GM18868 (cell line): ENCODE measurements around the gene MTREX.

Experiments
- ATAC-seq: cut with Tn5 transposase; IDR thresholded peaks from one replicate; pipeline ENCODE4 v1.9.1; 2021; ENCODE audit warnings: mild to moderate bottlenecking, moderate library complexity; ENCODE audit not compliant: unreplicated experiment

Gene MTREX

GRCh38 chr5:55324006-55324405, 16.2 kb downstream of the MTREX start:
- ATAC-seq: no peak

- peak; percentile 75 for ATAC-seq
Observed at GRCh38 chr5:55324815-55325418, 17.1 kb downstream of the MTREX start.

- no peak for ATAC-seq
Observed at GRCh38 chr5:55325621-55326020, 17.8 kb downstream of the MTREX start.

GRCh38 chr5:55327281-55327680, 19.5 kb downstream of the MTREX start:
- ATAC-seq: no peak

- ATAC-seq: no peak
Observed at GRCh38 chr5:55331321-55331720, 23.5 kb downstream of the MTREX start.

- no peak for ATAC-seq
Observed at GRCh38 chr5:55333017-55333416, 25.2 kb downstream of the MTREX start.

GRCh38 chr5:55333811-55334210, 26.0 kb downstream of the MTREX start:
- no peak for ATAC-seq

- ATAC-seq: no peak
Observed at GRCh38 chr5:55338092-55338613, 30.4 kb downstream of the MTREX start.

- peak; percentile 82 for ATAC-seq
Observed at GRCh38 chr5:55338810-55339243, 31.0 kb downstream of the MTREX start.

- ATAC-seq: no peak
Observed at GRCh38 chr5:55343107-55343506, 35.3 kb downstream of the MTREX start.

GRCh38 chr5:55343609-55344008, 35.8 kb downstream of the MTREX start:
- no peak for ATAC-seq

- no peak for ATAC-seq
Observed at GRCh38 chr5:55344392-55344992, 36.7 kb downstream of the MTREX start.

- ATAC-seq: no peak
Observed at GRCh38 chr5:55345327-55345726, 37.5 kb downstream of the MTREX start.

- no peak for ATAC-seq
Observed at GRCh38 chr5:55347786-55348185, 40.0 kb downstream of the MTREX start.

- no peak for ATAC-seq
Observed at GRCh38 chr5:55350754-55351153, 43.0 kb downstream of the MTREX start.

GRCh38 chr5:55356896-55357295, 49.1 kb downstream of the MTREX start:
- no peak for ATAC-seq

GRCh38 chr5:55360190-55360589, 52.4 kb downstream of the MTREX start:
- no peak for ATAC-seq

GRCh38 chr5:55363856-55364255, 56.1 kb downstream of the MTREX start:
- ATAC-seq: no peak

- peak; percentile 100 for ATAC-seq
Observed at GRCh38 chr5:55364537-55365055, 56.8 kb downstream of the MTREX start.

- ATAC-seq: no peak
Observed at GRCh38 chr5:55370291-55370925, 62.6 kb downstream of the MTREX start.

GRCh38 chr5:55371145-55371544, 63.4 kb downstream of the MTREX start:
- no peak for ATAC-seq
